HEK293 (cell line): ENCODE measurements around the gene HPD.

Experiments used
- GLIS1 ChIP-seq: fragments of 450-650 bp; formaldehyde crosslinking; IDR thresholded peaks from 2 replicates; pipeline ENCODE4 v1.5.1; 2016; ENCODE audit warnings: missing biosample characterization, missing genetic modification characterization
- HOXA7 ChIP-seq: sonication (generic); formaldehyde crosslinking; IDR thresholded peaks from 2 replicates; pipeline ENCODE4 v1.8.1; 2022; ENCODE audit warnings: missing genetic modification reagents, borderline replicate concordance
- HOXC10 ChIP-seq: sonication (generic); formaldehyde crosslinking; IDR thresholded peaks from 2 replicates; pipeline ENCODE4 v1.8.1; 2023; ENCODE audit warnings: mild to moderate bottlenecking, missing genetic modification reagents
- KLF10 ChIP-seq: fragments of 450-650 bp; IDR thresholded peaks from 2 replicates; pipeline ENCODE4 v1.5.1; 2018; ENCODE audit warnings: missing biosample characterization, mild to moderate bottlenecking, missing genetic modification characterization
- WT1 ChIP-seq: fragments of 450-650 bp; formaldehyde crosslinking; IDR thresholded peaks from 2 replicates; pipeline ENCODE4 v1.5.1; 2016; ENCODE audit warnings: missing biosample characterization, missing genetic modification characterization
- ZBTB48 ChIP-seq: fragments of 450-650 bp; formaldehyde crosslinking; IDR thresholded peaks from 2 replicates; pipeline ENCODE4 v1.5.1; 2016; ENCODE audit warnings: missing biosample characterization, missing genetic modification characterization
- ZFP69B ChIP-seq: fragments of 450-650 bp; formaldehyde crosslinking; IDR thresholded peaks from 2 replicates; pipeline ENCODE4 v1.5.1; 2016; ENCODE audit warnings: missing biosample characterization, missing genetic modification characterization
- ZNF10 ChIP-seq: fragments of 450-650 bp; formaldehyde crosslinking; IDR thresholded peaks from 2 replicates; pipeline ENCODE4 v1.5.1; 2017; ENCODE audit warnings: missing biosample characterization, missing genetic modification characterization
- ZNF114 ChIP-seq: fragments of 450-650 bp; formaldehyde crosslinking; IDR thresholded peaks from 2 replicates; pipeline ENCODE4 v1.5.0; 2017; ENCODE audit warnings: missing biosample characterization, missing genetic modification characterization
- ZNF529 ChIP-seq: fragments of 450-650 bp; formaldehyde crosslinking; IDR thresholded peaks from 2 replicates; pipeline ENCODE4 v1.5.1; 2017; ENCODE audit warnings: missing genetic modification characterization, missing biosample characterization; ENCODE audit not compliant: insufficient replicate concordance
- ZNF530 ChIP-seq: fragments of 450-650 bp; formaldehyde crosslinking; IDR thresholded peaks from 2 replicates; pipeline ENCODE4 v1.5.1; 2016; ENCODE audit warnings: low read depth, missing biosample characterization, missing genetic modification characterization
- ZNF548 ChIP-seq: fragments of 450-650 bp; formaldehyde crosslinking; IDR thresholded peaks from 2 replicates; pipeline ENCODE4 v1.5.1; 2016; ENCODE audit warnings: missing biosample characterization, missing genetic modification characterization
- ZNF585B ChIP-seq: fragments of 450-650 bp; formaldehyde crosslinking; IDR thresholded peaks from 2 replicates; pipeline ENCODE4 v1.5.1; 2016; ENCODE audit warnings: missing biosample characterization, missing genetic modification characterization
- ZNF596 ChIP-seq: fragments of 450-650 bp; IDR thresholded peaks from 2 replicates; pipeline ENCODE4 v1.5.0; 2018; ENCODE audit warnings: missing biosample characterization, mild to moderate bottlenecking, missing genetic modification characterization, moderate library complexity
- ZNF600 ChIP-seq: fragments of 450-650 bp; formaldehyde crosslinking; IDR thresholded peaks from 2 replicates; pipeline ENCODE4 v1.5.1; 2016; ENCODE audit warnings: missing biosample characterization, missing genetic modification characterization
- ZNF621 ChIP-seq: fragments of 450-650 bp; formaldehyde crosslinking; IDR thresholded peaks from 2 replicates; pipeline ENCODE4 v1.5.1; 2017; ENCODE audit warnings: missing biosample characterization, missing genetic modification characterization
- ZNF677 ChIP-seq: fragments of 450-650 bp; IDR thresholded peaks from 2 replicates; pipeline ENCODE4 v1.5.0; 2018; ENCODE audit warnings: missing biosample characterization, mild to moderate bottlenecking, missing genetic modification characterization, moderate library complexity
- ZNF768 ChIP-seq: fragments of 450-650 bp; formaldehyde crosslinking; IDR thresholded peaks from 2 replicates; pipeline ENCODE4 v1.5.1; 2018; ENCODE audit warnings: missing biosample characterization, mild to moderate bottlenecking, missing genetic modification characterization
- ZNF785 ChIP-seq: fragments of 450-650 bp; formaldehyde crosslinking; IDR thresholded peaks from 2 replicates; pipeline ENCODE4 v1.5.1; 2016; ENCODE audit warnings: missing biosample characterization, missing genetic modification characterization
- TF ChIP-seq, protein P1 (sequence below): fragments of 450-650 bp; formaldehyde crosslinking; IDR thresholded peaks from 2 replicates; pipeline ENCODE4 v1.5.1; 2016; ENCODE audit warnings: missing biosample characterization, missing genetic modification characterization
- TF ChIP-seq, protein P2 (sequence below): fragments of 450-650 bp; formaldehyde crosslinking; IDR thresholded peaks from 2 replicates; pipeline ENCODE4 v1.5.1; 2016; ENCODE audit warnings: missing biosample characterization, missing genetic modification characterization, low read depth
- TF ChIP-seq, protein P3 (sequence below): IDR thresholded peaks from 2 replicates; pipeline ENCODE4 v1.6.1; 2011; ENCODE audit warnings: mild to moderate bottlenecking, low read depth, low read length, borderline replicate concordance
- TF ChIP-seq, protein P4 (sequence below): fragments of 450-650 bp; formaldehyde crosslinking; IDR thresholded peaks from 2 replicates; pipeline ENCODE4 v1.5.1; 2016; ENCODE audit warnings: missing biosample characterization, missing genetic modification characterization
- TF ChIP-seq, protein P5 (sequence below): fragments of 450-650 bp; formaldehyde crosslinking; IDR thresholded peaks from 2 replicates; pipeline ENCODE4 v1.5.1; 2017; ENCODE audit warnings: missing biosample characterization, missing genetic modification characterization
- TF ChIP-seq, protein P6 (sequence below): fragments of 450-650 bp; formaldehyde crosslinking; IDR thresholded peaks from 2 replicates; pipeline ENCODE4 v1.5.1; 2017; ENCODE audit warnings: missing biosample characterization, mild to moderate bottlenecking, missing genetic modification characterization, moderate library complexity
- TF ChIP-seq, protein P7 (sequence below): fragments of 450-650 bp; formaldehyde crosslinking; IDR thresholded peaks from 2 replicates; pipeline ENCODE4 v1.5.1; 2016; ENCODE audit warnings: missing biosample characterization, missing genetic modification characterization
- TF ChIP-seq, protein P8 (sequence below): fragments of 450-650 bp; formaldehyde crosslinking; IDR thresholded peaks from 2 replicates; pipeline ENCODE4 v1.5.1; 2016; ENCODE audit warnings: missing biosample characterization, missing genetic modification characterization

Gene HPD

DNA sequence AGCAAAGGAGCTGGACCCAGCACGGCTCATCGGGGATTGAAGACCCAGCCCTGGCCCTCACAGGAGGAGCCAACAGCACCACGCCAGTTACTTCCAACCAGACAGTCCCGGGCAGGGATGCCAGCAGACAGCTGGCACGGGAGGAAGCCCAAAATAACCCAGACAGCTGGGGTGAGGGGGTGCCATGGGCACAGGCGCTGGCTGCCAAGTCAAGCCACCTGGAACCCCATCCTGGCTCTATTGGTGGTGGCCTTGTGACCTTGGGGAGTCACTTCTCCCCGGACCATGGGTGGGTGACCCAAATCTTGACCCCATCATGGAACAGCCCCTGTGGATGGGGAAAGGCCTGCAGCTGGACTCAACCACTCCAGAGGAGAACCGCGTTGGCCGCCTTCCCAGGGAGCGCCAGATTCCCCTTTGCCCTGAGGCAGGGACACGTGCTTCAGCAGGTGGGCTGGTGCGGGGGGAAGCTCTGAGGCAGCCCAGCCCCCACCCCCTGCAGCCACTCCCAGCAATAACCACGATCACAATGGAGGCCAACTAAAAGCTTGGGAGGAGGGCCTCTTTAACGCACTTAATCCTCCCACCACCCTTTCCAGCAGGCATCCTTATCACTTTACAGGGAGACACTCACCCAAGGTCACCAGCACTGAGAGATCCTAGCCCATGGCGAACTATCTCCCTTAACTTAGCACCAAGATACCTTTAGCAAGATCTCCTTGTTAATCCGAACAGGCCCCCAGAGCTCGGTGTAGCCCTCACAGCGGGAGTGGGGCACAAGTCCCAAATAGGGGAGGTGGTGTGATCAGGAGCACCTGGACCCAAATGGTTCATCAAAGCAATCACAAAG lies 60.5 kb downstream of the HPD start (continued):
- TF ChIP-seq ZNF530 (tag by site-specific recombination) (no peak), ZNF585B (tag by site-specific recombination) (no peak), HOXC10 (CRISPR knock-in tag) (no peak), ZNF621 (tag by site-specific recombination) (no peak), ZNF600 (tag by site-specific recombination) (no peak; the same call in 1 of the 2 replicates), ZNF10 (tag by site-specific recombination) (no peak), ZBTB48 (peak; percentile 96), ZNF114 (tag by site-specific recombination) (no peak), ZNF677 (tag by site-specific recombination) (no peak), ZNF529 (tag by site-specific recombination) (no peak), ZNF768 (tag by site-specific recombination) (no peak), KLF10 (tag by site-specific recombination) (peak; percentile 88), ZNF596 (tag by site-specific recombination) (no peak), GLIS1 (tag by site-specific recombination) (peak; percentile 98), ZFP69B (tag by site-specific recombination) (no peak), HOXA7 (CRISPR knock-in tag) (no peak), ZNF785 (tag by site-specific recombination) (no peak), WT1 (tag by site-specific recombination) (peak; percentile 98), ZNF548 (tag by site-specific recombination) (no peak)
- TF ChIP-seq, protein P1, sequence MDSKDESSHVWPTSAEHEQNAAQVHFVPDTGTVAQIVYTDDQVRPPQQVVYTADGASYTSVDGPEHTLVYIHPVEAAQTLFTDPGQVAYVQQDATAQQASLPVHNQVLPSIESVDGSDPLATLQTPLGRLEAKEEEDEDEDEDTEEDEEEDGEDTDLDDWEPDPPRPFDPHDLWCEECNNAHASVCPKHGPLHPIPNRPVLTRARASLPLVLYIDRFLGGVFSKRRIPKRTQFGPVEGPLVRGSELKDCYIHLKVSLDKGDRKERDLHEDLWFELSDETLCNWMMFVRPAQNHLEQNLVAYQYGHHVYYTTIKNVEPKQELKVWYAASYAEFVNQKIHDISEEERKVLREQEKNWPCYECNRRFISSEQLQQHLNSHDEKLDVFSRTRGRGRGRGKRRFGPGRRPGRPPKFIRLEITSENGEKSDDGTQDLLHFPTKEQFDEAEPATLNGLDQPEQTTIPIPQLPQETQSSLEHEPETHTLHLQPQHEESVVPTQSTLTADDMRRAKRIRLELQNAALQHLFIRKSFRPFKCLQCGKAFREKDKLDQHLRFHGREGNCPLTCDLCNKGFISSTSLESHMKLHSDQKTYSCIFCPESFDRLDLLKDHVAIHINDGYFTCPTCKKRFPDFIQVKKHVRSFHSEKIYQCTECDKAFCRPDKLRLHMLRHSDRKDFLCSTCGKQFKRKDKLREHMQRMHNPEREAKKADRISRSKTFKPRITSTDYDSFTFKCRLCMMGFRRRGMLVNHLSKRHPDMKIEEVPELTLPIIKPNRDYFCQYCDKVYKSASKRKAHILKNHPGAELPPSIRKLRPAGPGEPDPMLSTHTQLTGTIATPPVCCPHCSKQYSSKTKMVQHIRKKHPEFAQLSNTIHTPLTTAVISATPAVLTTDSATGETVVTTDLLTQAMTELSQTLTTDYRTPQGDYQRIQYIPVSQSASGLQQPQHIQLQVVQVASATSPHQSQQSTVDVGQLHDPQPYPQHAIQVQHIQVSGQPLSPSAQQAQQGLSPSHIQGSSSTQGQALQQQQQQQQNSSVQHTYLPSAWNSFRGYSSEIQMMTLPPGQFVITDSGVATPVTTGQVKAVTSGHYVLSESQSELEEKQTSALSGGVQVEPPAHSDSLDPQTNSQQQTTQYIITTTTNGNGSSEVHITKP (tag by site-specific recombination), result peak; percentile 92
- TF ChIP-seq, protein P2, sequence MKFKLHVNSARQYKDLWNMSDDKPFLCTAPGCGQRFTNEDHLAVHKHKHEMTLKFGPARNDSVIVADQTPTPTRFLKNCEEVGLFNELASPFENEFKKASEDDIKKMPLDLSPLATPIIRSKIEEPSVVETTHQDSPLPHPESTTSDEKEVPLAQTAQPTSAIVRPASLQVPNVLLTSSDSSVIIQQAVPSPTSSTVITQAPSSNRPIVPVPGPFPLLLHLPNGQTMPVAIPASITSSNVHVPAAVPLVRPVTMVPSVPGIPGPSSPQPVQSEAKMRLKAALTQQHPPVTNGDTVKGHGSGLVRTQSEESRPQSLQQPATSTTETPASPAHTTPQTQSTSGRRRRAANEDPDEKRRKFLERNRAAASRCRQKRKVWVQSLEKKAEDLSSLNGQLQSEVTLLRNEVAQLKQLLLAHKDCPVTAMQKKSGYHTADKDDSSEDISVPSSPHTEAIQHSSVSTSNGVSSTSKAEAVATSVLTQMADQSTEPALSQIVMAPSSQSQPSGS, result no peak
- TF ChIP-seq, protein P3, sequence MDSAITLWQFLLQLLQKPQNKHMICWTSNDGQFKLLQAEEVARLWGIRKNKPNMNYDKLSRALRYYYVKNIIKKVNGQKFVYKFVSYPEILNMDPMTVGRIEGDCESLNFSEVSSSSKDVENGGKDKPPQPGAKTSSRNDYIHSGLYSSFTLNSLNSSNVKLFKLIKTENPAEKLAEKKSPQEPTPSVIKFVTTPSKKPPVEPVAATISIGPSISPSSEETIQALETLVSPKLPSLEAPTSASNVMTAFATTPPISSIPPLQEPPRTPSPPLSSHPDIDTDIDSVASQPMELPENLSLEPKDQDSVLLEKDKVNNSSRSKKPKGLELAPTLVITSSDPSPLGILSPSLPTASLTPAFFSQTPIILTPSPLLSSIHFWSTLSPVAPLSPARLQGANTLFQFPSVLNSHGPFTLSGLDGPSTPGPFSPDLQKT, result no peak
- TF ChIP-seq, protein P4, sequence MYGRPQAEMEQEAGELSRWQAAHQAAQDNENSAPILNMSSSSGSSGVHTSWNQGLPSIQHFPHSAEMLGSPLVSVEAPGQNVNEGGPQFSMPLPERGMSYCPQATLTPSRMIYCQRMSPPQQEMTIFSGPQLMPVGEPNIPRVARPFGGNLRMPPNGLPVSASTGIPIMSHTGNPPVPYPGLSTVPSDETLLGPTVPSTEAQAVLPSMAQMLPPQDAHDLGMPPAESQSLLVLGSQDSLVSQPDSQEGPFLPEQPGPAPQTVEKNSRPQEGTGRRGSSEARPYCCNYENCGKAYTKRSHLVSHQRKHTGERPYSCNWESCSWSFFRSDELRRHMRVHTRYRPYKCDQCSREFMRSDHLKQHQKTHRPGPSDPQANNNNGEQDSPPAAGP (tag by site-specific recombination), result peak; percentile 99
- TF ChIP-seq, protein P5, sequence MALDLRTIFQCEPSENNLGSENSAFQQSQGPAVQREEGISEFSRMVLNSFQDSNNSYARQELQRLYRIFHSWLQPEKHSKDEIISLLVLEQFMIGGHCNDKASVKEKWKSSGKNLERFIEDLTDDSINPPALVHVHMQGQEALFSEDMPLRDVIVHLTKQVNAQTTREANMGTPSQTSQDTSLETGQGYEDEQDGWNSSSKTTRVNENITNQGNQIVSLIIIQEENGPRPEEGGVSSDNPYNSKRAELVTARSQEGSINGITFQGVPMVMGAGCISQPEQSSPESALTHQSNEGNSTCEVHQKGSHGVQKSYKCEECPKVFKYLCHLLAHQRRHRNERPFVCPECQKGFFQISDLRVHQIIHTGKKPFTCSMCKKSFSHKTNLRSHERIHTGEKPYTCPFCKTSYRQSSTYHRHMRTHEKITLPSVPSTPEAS (tag by site-specific recombination), result no peak
- TF ChIP-seq, protein P6, sequence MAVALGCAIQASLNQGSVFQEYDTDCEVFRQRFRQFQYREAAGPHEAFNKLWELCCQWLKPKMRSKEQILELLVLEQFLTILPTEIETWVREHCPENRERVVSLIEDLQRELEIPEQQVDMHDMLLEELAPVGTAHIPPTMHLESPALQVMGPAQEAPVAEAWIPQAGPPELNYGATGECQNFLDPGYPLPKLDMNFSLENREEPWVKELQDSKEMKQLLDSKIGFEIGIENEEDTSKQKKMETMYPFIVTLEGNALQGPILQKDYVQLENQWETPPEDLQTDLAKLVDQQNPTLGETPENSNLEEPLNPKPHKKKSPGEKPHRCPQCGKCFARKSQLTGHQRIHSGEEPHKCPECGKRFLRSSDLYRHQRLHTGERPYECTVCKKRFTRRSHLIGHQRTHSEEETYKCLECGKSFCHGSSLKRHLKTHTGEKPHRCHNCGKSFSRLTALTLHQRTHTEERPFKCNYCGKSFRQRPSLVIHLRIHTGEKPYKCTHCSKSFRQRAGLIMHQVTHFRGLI, result peak; percentile 60
- TF ChIP-seq, protein P7, sequence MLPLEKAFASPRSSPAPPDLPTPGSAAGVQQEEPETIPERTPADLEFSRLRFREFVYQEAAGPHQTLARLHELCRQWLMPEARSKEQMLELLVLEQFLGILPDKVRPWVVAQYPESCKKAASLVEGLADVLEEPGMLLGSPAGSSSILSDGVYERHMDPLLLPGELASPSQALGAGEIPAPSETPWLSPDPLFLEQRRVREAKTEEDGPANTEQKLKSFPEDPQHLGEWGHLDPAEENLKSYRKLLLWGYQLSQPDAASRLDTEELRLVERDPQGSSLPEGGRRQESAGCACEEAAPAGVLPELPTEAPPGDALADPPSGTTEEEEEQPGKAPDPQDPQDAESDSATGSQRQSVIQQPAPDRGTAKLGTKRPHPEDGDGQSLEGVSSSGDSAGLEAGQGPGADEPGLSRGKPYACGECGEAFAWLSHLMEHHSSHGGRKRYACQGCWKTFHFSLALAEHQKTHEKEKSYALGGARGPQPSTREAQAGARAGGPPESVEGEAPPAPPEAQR (tag by site-specific recombination), result no peak
- TF ChIP-seq, protein P8, sequence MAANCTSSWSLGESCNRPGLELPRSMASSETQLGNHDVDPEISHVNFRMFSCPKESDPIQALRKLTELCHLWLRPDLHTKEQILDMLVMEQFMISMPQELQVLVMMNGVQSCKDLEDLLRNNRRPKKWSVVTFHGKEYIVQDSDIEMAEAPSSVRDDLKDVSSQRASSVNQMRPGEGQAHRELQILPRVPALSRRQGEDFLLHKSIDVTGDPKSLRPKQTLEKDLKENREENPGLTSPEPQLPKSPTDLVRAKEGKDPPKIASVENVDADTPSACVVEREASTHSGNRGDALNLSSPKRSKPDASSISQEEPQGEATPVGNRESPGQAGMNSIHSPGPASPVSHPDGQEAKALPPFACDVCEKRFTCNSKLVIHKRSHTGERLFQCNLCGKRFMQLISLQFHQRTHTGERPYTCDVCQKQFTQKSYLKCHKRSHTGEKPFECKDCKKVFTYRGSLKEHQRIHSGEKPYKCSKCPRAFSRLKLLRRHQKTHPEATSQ (tag by site-specific recombination), result no peak; the same call in 1 of the 2 replicates
